ENCODE data around the gene GRM4.

The GRM4 gene

GRCh38 chr6:34092631-34093030, 53.3 kb downstream of the GRM4 start:
- no peaks in the 10 kb centered on the region for H3K9me3 ChIP-seq (ENCODE audit: low read length)
- peaks cover 0 to 14% of the 10 kb centered on the region in 2 donors for H3K27me3 ChIP-seq (ENCODE audit: control insufficient read depth in 1 of 2, insufficient read depth in 2 of 2, low read length in 2 of 2)
- H3K27ac ChIP-seq (ENCODE audit: low read depth, low read length), result no peak overlapping the region
- no peak overlapping the region for H3K9ac ChIP-seq (ENCODE audit: low read length)
- H3K4me1 ChIP-seq (ENCODE audit: insufficient read depth, low read length), result no peaks in the 10 kb centered on the region
- no peak overlapping the region for H3K4me3 ChIP-seq (ENCODE audit: low read depth in 1 of 2, low read length in 2 of 2)
- no peaks in the 10 kb centered on the region for H3K36me3 ChIP-seq (ENCODE audit: insufficient read depth, low read length)

DNA sequence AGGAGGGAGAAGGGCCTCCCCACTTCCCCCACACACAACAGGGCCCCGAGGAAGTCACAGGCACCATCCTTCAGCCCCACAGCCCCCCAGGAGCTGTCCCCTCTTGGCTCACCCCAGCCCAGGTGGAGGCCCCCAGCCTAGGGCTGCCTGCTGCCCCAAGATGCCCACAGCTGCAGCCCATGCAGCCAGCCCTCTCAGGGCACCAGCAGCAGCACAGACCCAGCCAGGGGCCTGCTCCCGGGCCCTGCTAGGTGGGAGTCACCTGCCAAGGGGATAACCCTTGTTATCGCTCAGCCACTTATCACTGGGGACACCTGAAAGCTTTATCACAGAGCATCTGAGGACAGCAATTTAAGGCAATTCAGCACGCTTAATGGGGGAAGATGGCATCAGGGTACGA, 55.0 kb downstream of the GRM4 start:
- no peak overlapping the region for H3K9ac ChIP-seq (ENCODE audit: low read length)
- H3K36me3 ChIP-seq (ENCODE audit: insufficient read depth, low read length), result no peaks in the 10 kb centered on the region
- H3K27ac ChIP-seq (ENCODE audit: low read depth, low read length), result no peak overlapping the region
- H3K4me3 ChIP-seq (ENCODE audit: low read depth in 1 of 2, low read length in 2 of 2), result no peak overlapping the region
- H3K9me3 ChIP-seq (ENCODE audit: low read length), result no peaks in the 10 kb centered on the region
- H3K4me1 ChIP-seq (ENCODE audit: insufficient read depth, low read length), result no peaks in the 10 kb centered on the region
- peaks cover 0 to 12% of the 10 kb centered on the region in 2 donors for H3K27me3 ChIP-seq (ENCODE audit: control insufficient read depth in 1 of 2, insufficient read depth in 2 of 2, low read length in 2 of 2)

DNA sequence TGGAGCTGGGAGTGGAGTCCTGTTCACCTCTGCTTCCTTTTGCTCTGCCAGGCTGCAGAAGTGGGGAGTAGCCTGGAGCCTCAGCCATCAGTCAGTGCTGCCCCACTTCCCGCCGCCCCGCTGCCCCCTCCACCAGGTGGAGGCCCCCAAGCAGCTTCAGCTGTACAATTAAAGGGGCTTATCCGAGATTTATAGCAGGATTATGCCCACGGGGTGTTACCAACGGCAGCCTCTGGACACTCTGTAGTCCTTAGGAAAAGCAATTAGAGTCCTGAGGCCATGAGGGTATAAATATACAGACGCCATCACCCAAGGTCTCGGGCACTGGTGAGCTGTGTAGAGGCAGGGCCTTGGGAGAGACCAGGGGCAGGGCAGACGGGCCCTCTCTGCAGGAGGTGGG, 55.4 kb downstream of the GRM4 start:
- H3K27me3 ChIP-seq (ENCODE audit: control insufficient read depth in 1 of 2, insufficient read depth in 2 of 2, low read length in 2 of 2), result peaks cover 0 to 8% of the 10 kb centered on the region in 2 donors
- H3K9me3 ChIP-seq (ENCODE audit: low read length), result no peaks in the 10 kb centered on the region
- no peaks in the 10 kb centered on the region for H3K36me3 ChIP-seq (ENCODE audit: insufficient read depth, low read length)
- no peaks in the 10 kb centered on the region for H3K4me1 ChIP-seq (ENCODE audit: insufficient read depth, low read length)
- H3K27ac ChIP-seq (ENCODE audit: low read depth, low read length), result no peak overlapping the region
- no peak overlapping the region for H3K4me3 ChIP-seq (ENCODE audit: low read depth in 1 of 2, low read length in 2 of 2)
- no peak overlapping the region for H3K9ac ChIP-seq (ENCODE audit: low read length)

DNA sequence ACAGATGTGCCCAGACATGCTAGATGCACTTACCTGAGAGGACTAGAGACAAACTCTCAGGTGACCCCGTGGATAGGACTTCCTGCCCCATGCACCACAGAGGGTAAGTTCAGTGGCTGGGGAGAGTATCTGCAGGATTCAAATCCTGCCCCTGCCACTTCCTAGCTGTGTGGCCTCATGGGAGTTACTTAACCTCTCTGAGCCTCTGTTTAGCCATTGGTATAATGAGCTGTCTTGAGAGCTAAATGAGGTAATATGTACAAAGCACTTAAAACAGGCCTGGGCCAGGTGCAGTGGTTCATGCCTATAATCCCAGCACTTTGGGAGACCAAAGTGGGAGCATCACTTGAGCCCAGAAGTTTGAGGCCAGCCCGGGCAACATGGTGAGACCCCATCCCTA, 59.3 kb downstream of the GRM4 start:
- Histone ChIP-seq H3K27me3 (ENCODE audit: control insufficient read depth in 1 of 2, insufficient read depth in 2 of 2, low read length in 2 of 2) (no peaks in the 10 kb centered on the region), H3K27ac (ENCODE audit: low read depth, low read length) (no peak overlapping the region), H3K9ac (ENCODE audit: low read length) (no peak overlapping the region), H3K9me3 (ENCODE audit: low read length) (no peaks in the 10 kb centered on the region), H3K4me1 (ENCODE audit: insufficient read depth, low read length) (no peaks in the 10 kb centered on the region), H3K4me3 (ENCODE audit: low read depth in 1 of 2, low read length in 2 of 2) (no peak overlapping the region), H3K36me3 (ENCODE audit: insufficient read depth, low read length) (no peaks in the 10 kb centered on the region)

GRCh38 chr6:34085453-34086170, 60.3 kb downstream of the GRM4 start:
- H3K27me3 ChIP-seq (ENCODE audit: control insufficient read depth in 1 of 2, insufficient read depth in 2 of 2, low read length in 2 of 2), result no peaks in the 10 kb centered on the region
- H3K36me3 ChIP-seq (ENCODE audit: insufficient read depth, low read length), result no peaks in the 10 kb centered on the region
- H3K4me1 ChIP-seq (ENCODE audit: insufficient read depth, low read length), result no peaks in the 10 kb centered on the region
- no peak overlapping the region for H3K27ac ChIP-seq (ENCODE audit: low read depth, low read length)
- H3K4me3 ChIP-seq (ENCODE audit: low read depth in 1 of 2, low read length in 2 of 2), result no peak overlapping the region
- no peak overlapping the region for H3K9ac ChIP-seq (ENCODE audit: low read length)
- no peaks in the 10 kb centered on the region for H3K9me3 ChIP-seq (ENCODE audit: low read length)

GRCh38 chr6:34084591-34085290, 61.1 kb downstream of the GRM4 start:
- H3K9ac ChIP-seq (ENCODE audit: low read length), result no peak overlapping the region
- H3K4me3 ChIP-seq (ENCODE audit: low read depth in 1 of 2, low read length in 2 of 2), result no peak overlapping the region
- H3K27me3 ChIP-seq (ENCODE audit: control insufficient read depth in 1 of 2, insufficient read depth in 2 of 2, low read length in 2 of 2), result no peaks in the 10 kb centered on the region
- no peaks in the 10 kb centered on the region for H3K4me1 ChIP-seq (ENCODE audit: insufficient read depth, low read length)
- no peaks in the 10 kb centered on the region for H3K36me3 ChIP-seq (ENCODE audit: insufficient read depth, low read length)
- H3K9me3 ChIP-seq (ENCODE audit: low read length), result no peaks in the 10 kb centered on the region
- H3K27ac ChIP-seq (ENCODE audit: low read depth, low read length), result no peak overlapping the region

DNA sequence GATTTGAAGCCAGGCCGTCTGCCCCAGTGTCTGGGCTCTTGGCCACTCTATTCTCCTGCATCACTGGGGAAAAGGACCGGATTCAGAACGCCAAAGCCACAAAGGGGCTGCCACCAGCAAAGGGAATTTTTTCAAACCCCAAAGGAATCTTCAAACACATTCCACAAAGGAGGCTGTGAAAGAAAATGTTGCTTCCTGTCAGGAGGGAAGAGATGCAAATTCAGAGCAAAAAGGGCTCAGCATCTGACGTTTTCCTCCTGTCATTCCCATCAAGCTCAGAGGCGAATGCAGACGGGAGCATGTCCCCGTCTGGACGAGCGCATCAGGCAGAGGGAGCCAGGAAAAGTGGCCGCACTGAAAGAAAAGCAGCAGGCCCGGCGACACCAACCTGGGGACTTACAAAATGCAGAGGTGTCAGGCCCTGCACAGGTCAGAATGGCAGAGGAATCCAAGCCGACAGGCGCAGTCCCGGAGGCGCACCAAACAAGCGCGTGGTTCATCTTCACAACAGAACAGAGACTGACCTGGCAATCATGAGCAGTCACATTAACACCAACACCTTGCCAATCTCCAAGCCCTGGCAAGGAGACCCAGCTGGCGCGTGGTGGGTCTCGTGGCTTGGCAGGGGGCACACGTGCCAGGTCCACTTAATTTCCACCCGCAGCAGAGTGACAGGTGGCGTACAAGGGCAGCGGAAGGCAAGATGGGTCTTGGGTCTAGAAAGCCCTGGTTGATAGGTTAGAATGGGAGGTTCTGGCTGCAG, 62.8 kb downstream of the GRM4 start:
- no peaks in the 10 kb centered on the region for H3K27me3 ChIP-seq (ENCODE audit: control insufficient read depth in 1 of 2, insufficient read depth in 2 of 2, low read length in 2 of 2)
- H3K36me3 ChIP-seq (ENCODE audit: insufficient read depth, low read length), result no peaks in the 10 kb centered on the region
- H3K9ac ChIP-seq (ENCODE audit: low read length), result no peak overlapping the region
- no peaks in the 10 kb centered on the region for H3K4me1 ChIP-seq (ENCODE audit: insufficient read depth, low read length)
- H3K27ac ChIP-seq (ENCODE audit: low read depth, low read length), result no peak overlapping the region
- H3K9me3 ChIP-seq (ENCODE audit: low read length), result no peaks in the 10 kb centered on the region
- H3K4me3 ChIP-seq (ENCODE audit: low read depth in 1 of 2, low read length in 2 of 2), result no peak overlapping the region

- Histone ChIP-seq H3K36me3 (ENCODE audit: insufficient read depth, low read length) (no peaks in the 10 kb centered on the region), H3K9ac (ENCODE audit: low read length) (no peak overlapping the region), H3K4me1 (ENCODE audit: insufficient read depth, low read length) (no peaks in the 10 kb centered on the region), H3K4me3 (ENCODE audit: low read depth in 1 of 2, low read length in 2 of 2) (no peak overlapping the region), H3K9me3 (ENCODE audit: low read length) (no peaks in the 10 kb centered on the region), H3K27me3 (ENCODE audit: control insufficient read depth in 1 of 2, insufficient read depth in 2 of 2, low read length in 2 of 2) (no peaks in the 10 kb centered on the region), H3K27ac (ENCODE audit: low read depth, low read length) (no peak overlapping the region)
Observed at GRCh38 chr6:34082348-34082747, 63.5 kb downstream of the GRM4 start.

DNA sequence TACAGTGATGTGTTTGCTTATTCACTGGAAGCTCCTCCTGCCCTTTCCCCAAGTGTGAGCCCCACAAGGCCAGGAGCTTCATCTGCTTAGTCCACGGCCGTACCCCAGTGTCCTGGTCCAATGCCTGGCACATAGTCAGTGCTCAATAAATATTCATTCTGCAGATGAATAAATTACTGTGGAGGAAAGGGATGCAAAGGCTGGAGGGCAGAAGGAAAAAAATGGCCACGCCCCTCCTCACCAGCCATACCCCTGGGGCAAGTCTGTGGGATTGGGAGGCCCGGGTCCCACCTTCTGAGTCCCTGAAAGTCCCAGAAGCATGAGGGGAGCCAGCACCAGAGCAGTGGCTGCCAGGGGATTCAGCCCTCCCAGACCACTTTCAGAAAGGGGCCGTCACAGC, 65.5 kb downstream of the GRM4 start:
- H3K4me3 ChIP-seq (ENCODE audit: low read depth in 1 of 2, low read length in 2 of 2), result no peak overlapping the region
- H3K9ac ChIP-seq (ENCODE audit: low read length), result no peak overlapping the region
- H3K27ac ChIP-seq (ENCODE audit: low read depth, low read length), result no peak overlapping the region
- no peaks in the 10 kb centered on the region for H3K36me3 ChIP-seq (ENCODE audit: insufficient read depth, low read length)
- H3K4me1 ChIP-seq (ENCODE audit: insufficient read depth, low read length), result no peaks in the 10 kb centered on the region
- H3K9me3 ChIP-seq (ENCODE audit: low read length), result no peaks in the 10 kb centered on the region
- H3K27me3 ChIP-seq (ENCODE audit: control insufficient read depth in 1 of 2, insufficient read depth in 2 of 2, low read length in 2 of 2), result no peaks in the 10 kb centered on the region

DNA sequence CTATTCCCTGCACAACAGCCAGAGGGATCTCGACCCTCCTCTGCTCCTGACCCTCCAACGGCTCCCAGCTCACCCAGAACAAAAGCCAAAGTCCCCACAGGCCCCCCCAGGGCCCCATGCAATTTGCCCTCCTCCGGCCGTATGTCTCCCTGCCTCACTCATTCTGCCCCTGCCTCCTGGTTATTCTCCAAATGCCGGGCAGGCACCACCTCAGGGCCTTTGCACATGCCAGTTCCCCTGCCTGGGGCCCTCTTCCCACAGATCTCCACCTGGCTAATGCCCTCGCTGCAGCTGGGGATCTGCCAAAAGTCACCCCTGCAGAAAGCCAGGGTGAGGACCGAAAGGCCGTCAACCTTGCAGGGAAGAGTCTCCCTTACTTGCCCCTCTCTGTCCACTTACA, 66.0 kb downstream of the GRM4 start:
- no peaks in the 10 kb centered on the region for H3K9me3 ChIP-seq (ENCODE audit: low read length)
- no peak overlapping the region for H3K27ac ChIP-seq (ENCODE audit: low read depth, low read length)
- H3K4me1 ChIP-seq (ENCODE audit: insufficient read depth, low read length), result no peaks in the 10 kb centered on the region
- no peaks in the 10 kb centered on the region for H3K36me3 ChIP-seq (ENCODE audit: insufficient read depth, low read length)
- no peak overlapping the region for H3K9ac ChIP-seq (ENCODE audit: low read length)
- H3K4me3 ChIP-seq (ENCODE audit: low read depth in 1 of 2, low read length in 2 of 2), result no peak overlapping the region
- H3K27me3 ChIP-seq (ENCODE audit: control insufficient read depth in 1 of 2, insufficient read depth in 2 of 2, low read length in 2 of 2), result no peaks in the 10 kb centered on the region

DNA sequence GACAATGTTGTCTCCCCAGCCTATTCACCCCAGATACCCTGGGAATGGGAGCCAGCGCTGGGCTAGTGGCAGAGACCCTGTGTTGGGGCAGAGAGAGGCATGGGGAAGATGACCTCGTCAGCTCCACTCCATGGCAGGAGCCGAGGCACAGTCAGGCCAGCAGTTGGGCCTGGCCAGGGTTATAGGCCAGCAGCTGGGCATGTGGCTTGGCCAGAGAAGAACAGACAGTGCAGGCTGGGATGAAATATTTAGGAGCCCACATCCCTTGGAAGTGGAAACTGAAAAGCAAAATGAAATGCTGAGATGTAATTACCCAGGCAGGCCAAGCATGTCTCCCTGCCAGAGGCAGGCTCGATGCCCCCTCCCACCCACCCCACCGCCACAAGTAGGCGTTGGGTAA, 70.0 kb downstream of the GRM4 start:
- H3K9ac ChIP-seq (ENCODE audit: low read length), result no peak overlapping the region
- no peak overlapping the region for H3K4me3 ChIP-seq (ENCODE audit: low read depth in 1 of 2, low read length in 2 of 2)
- H3K27me3 ChIP-seq (ENCODE audit: control insufficient read depth in 1 of 2, insufficient read depth in 2 of 2, low read length in 2 of 2), result peaks cover 0 to 5% of the 10 kb centered on the region in 2 donors
- no peaks in the 10 kb centered on the region for H3K4me1 ChIP-seq (ENCODE audit: insufficient read depth, low read length)
- H3K27ac ChIP-seq (ENCODE audit: low read depth, low read length), result no peak overlapping the region
- H3K36me3 ChIP-seq (ENCODE audit: insufficient read depth, low read length), result no peaks in the 10 kb centered on the region
- H3K9me3 ChIP-seq (ENCODE audit: low read length), result no peaks in the 10 kb centered on the region

Measured in muscle layer of colon (tissue), 2 donors.